ENCODE results near the gene LRFN2. TPM values are rescaled to one million over a fixed set of nuclear protein-coding genes. Genes with fewer than 3 reads are reported as not detected.

The LRFN2 gene
- total RNA-seq, 1 donor from 2014 or later, result not detected

GRCh38 chr6:40466986-40467539 is 120.1 kb downstream of the LRFN2 start:
- H3K9me3 Mint-ChIP-seq, result no peaks in the 10 kb centered on the region
- H3K27ac Mint-ChIP-seq, result no peak overlapping the region
- no peaks in the 10 kb centered on the region for H3K36me3 Mint-ChIP-seq (ENCODE audit: low read depth)
- DNase-seq, result no peak
- H3K4me3 Mint-ChIP-seq, result no peak overlapping the region
- no peak for ATAC-seq (ENCODE audit: low read depth)
- ChIA-PET POLR2A (no interaction called here), CTCF (no interaction called here)
- no peaks in the 10 kb centered on the region for H3K4me1 Mint-ChIP-seq
- intact Hi-C loops (cut with micrococcal nuclease), result no loop called here
- no peaks in the 10 kb centered on the region for H3K27me3 Mint-ChIP-seq
- TF ChIP-seq, protein P1, sequence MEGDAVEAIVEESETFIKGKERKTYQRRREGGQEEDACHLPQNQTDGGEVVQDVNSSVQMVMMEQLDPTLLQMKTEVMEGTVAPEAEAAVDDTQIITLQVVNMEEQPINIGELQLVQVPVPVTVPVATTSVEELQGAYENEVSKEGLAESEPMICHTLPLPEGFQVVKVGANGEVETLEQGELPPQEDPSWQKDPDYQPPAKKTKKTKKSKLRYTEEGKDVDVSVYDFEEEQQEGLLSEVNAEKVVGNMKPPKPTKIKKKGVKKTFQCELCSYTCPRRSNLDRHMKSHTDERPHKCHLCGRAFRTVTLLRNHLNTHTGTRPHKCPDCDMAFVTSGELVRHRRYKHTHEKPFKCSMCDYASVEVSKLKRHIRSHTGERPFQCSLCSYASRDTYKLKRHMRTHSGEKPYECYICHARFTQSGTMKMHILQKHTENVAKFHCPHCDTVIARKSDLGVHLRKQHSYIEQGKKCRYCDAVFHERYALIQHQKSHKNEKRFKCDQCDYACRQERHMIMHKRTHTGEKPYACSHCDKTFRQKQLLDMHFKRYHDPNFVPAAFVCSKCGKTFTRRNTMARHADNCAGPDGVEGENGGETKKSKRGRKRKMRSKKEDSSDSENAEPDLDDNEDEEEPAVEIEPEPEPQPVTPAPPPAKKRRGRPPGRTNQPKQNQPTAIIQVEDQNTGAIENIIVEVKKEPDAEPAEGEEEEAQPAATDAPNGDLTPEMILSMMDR (IDR thresholded peaks at IDR 0.05), result no peak

DNA sequence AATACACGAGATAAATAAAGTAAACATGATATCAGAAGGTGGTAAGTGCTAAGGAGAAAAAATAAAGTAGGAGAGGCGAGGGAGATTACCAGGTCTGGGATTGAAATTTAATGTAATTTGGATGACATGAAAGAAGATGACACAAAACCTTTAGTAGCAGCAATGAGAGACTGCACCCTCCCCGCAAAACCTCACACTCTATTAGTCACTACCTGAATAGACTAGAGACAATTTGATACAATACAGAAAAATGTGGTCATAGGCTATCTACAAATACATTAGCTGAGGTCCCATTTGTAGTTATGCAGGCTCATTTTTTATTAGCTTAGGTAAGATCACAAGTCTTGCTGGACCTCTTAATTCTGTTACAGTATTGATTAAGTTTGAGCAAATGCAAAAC is 125.5 kb downstream of the LRFN2 start:
- Mint-ChIP-seq H3K4me1 (no peaks in the 10 kb centered on the region), H3K27ac (no peak overlapping the region), H3K9me3 (no peaks in the 10 kb centered on the region), H3K4me3 (no peak overlapping the region), H3K27me3 (no peaks in the 10 kb centered on the region), H3K36me3 (ENCODE audit: low read depth) (no peaks in the 10 kb centered on the region)
- CTCF ChIA-PET, result no interaction called here
- DNase-seq (no peak), ATAC-seq (ENCODE audit: low read depth) (no peak)
- TF ChIP-seq, protein P1 (IDR thresholded peaks at IDR 0.05), result no peak
- POLR2A ChIA-PET, result no interaction called here
- intact Hi-C loops (cut with micrococcal nuclease), result no loop called here

DNA sequence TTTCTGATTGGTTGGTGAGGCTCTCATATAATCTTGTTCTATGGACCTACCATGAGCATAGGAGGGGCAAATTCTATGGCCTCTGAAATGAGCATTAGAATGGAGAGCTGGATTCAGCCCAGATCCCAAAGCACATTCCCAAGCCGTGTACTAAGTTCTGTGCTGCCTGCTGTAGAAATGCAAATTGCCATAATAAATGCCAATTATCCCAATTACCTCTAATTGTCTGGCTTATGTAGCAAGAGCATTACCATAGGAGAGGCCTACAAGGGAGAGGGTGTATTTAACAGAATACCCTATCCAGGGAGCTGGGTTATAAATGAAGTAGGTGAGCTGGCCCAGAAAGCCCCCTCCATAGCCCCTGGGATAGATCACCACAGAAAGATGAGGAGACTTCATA is 126.8 kb downstream of the LRFN2 start:
- POLR2A ChIA-PET, result no interaction called here
- CTCF ChIA-PET, result no interaction called here
- TF ChIP-seq, protein P1 (IDR thresholded peaks at IDR 0.05), result no peak
- no peak overlapping the region for H3K4me3 Mint-ChIP-seq
- H3K9me3 Mint-ChIP-seq, result no peaks in the 10 kb centered on the region
- H3K27me3 Mint-ChIP-seq, result no peaks in the 10 kb centered on the region
- no peak for ATAC-seq (ENCODE audit: low read depth)
- H3K27ac Mint-ChIP-seq, result no peak overlapping the region
- DNase-seq, result no peak
- no peaks in the 10 kb centered on the region for H3K4me1 Mint-ChIP-seq
- no peaks in the 10 kb centered on the region for H3K36me3 Mint-ChIP-seq (ENCODE audit: low read depth)
- intact Hi-C loops (cut with micrococcal nuclease), result no loop called here

- ChIA-PET CTCF (no interaction called here), POLR2A (no interaction called here)
- Mint-ChIP-seq H3K27ac (no peak overlapping the region), H3K4me1 (no peaks in the 10 kb centered on the region), H3K36me3 (ENCODE audit: low read depth) (no peaks in the 10 kb centered on the region), H3K9me3 (no peaks in the 10 kb centered on the region), H3K27me3 (no peaks in the 10 kb centered on the region), H3K4me3 (no peak overlapping the region)
- DNase-seq (no peak), ATAC-seq (ENCODE audit: low read depth) (no peak)
- intact Hi-C loops (cut with micrococcal nuclease), result no loop called here
- TF ChIP-seq, protein P1 (IDR thresholded peaks at IDR 0.05), result no peak
These were observed 129.9 kb downstream of the LRFN2 start for GRCh38 chr6:40457261-40457660.

DNA sequence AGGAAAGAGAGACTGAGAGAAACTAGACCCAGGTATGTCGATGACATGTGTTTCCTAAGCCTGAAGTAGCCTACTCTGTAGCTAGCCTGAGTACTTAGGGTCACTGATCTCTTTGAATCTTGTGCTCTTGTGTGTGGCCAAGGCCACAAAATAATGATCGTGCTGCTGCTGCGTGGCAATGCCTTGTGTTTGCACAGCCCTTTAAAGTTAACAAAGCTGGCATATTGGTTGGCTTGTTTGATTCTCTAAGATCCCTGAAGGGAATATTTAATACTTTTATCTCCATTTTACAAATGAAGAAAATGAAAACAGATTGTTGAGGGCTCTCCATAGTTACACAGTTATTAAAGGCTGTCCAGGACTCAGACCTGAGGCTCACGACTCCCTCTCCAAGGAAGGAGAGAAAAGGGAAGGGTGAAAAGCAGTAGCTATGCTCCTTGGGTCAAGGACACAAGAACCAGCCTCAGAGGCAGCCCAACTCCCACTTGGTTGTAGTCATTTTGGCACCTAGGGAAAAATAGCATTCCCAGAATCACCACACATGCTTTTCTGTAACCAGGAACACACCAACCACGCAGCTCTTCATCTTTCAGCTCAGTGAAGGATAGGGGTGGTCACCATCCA is 130.7 kb downstream of the LRFN2 start:
- no peak overlapping the region for H3K4me3 Mint-ChIP-seq
- DNase-seq (no peak), ATAC-seq (ENCODE audit: low read depth) (no peak)
- no peaks in the 10 kb centered on the region for H3K36me3 Mint-ChIP-seq (ENCODE audit: low read depth)
- H3K9me3 Mint-ChIP-seq, result no peaks in the 10 kb centered on the region
- CTCF ChIA-PET, result no interaction called here
- intact Hi-C loops (cut with micrococcal nuclease), result no loop called here
- POLR2A ChIA-PET, result no interaction called here
- no peaks in the 10 kb centered on the region for H3K4me1 Mint-ChIP-seq
- TF ChIP-seq, protein P1 (IDR thresholded peaks at IDR 0.05), result no peak
- H3K27me3 Mint-ChIP-seq, result no peaks in the 10 kb centered on the region
- H3K27ac Mint-ChIP-seq, result no peak overlapping the region

Measured in activated B cell treated with CpG ODN at 0.5 μM for 24 hours (primary cell).